ENCODE measurements around the gene TMEM236.

The TMEM236 gene

GRCh38 chr10:17842641-17843040, 90.6 kb downstream of the TMEM236 start:
- TF ChIP-seq MYC (IDR thresholded peaks at IDR 0.05; ENCODE audit: low read depth, low read length) (no peak), POLR2A (IDR thresholded peaks at IDR 0.05; ENCODE audit: extremely low read depth, insufficient read length) (no peak)
- TF ChIP-seq, protein P1, sequence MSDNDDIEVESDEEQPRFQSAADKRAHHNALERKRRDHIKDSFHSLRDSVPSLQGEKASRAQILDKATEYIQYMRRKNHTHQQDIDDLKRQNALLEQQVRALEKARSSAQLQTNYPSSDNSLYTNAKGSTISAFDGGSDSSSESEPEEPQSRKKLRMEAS (IDR thresholded peaks at IDR 0.05; ENCODE audit: low read depth, low read length): no peak
- TF ChIP-seq, protein P2, sequence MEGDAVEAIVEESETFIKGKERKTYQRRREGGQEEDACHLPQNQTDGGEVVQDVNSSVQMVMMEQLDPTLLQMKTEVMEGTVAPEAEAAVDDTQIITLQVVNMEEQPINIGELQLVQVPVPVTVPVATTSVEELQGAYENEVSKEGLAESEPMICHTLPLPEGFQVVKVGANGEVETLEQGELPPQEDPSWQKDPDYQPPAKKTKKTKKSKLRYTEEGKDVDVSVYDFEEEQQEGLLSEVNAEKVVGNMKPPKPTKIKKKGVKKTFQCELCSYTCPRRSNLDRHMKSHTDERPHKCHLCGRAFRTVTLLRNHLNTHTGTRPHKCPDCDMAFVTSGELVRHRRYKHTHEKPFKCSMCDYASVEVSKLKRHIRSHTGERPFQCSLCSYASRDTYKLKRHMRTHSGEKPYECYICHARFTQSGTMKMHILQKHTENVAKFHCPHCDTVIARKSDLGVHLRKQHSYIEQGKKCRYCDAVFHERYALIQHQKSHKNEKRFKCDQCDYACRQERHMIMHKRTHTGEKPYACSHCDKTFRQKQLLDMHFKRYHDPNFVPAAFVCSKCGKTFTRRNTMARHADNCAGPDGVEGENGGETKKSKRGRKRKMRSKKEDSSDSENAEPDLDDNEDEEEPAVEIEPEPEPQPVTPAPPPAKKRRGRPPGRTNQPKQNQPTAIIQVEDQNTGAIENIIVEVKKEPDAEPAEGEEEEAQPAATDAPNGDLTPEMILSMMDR (IDR thresholded peaks at IDR 0.05; ENCODE audit: low read depth, low read length): no peak
- no peak for DNase-seq (ENCODE audit: low read depth)
- no peak overlapping the region for H3K4me3 ChIP-seq (ENCODE audit: low read depth, low read length)

GRCh38 chr10:17847585-17848296, 95.7 kb downstream of the TMEM236 start:
- TF ChIP-seq MYC (IDR thresholded peaks at IDR 0.05; ENCODE audit: low read depth, low read length) (no peak), POLR2A (IDR thresholded peaks at IDR 0.05; ENCODE audit: extremely low read depth, insufficient read length) (no peak)
- TF ChIP-seq, protein P2 (IDR thresholded peaks at IDR 0.05; ENCODE audit: low read depth, low read length): no peak
- TF ChIP-seq, protein P1 (IDR thresholded peaks at IDR 0.05; ENCODE audit: low read depth, low read length): no peak
- no peak overlapping the region for H3K4me3 ChIP-seq (ENCODE audit: low read depth, low read length)
- DNase-seq (ENCODE audit: low read depth): peak; percentile 0

GRCh38 chr10:17848646-17849045, 96.6 kb downstream of the TMEM236 start:
- H3K4me3 ChIP-seq (ENCODE audit: low read depth, low read length): no peak overlapping the region
- DNase-seq (ENCODE audit: low read depth): no peak
- TF ChIP-seq, protein P2 (IDR thresholded peaks at IDR 0.05; ENCODE audit: low read depth, low read length): no peak
- TF ChIP-seq POLR2A (IDR thresholded peaks at IDR 0.05; ENCODE audit: extremely low read depth, insufficient read length): no peak
- no peak for TF ChIP-seq MYC (IDR thresholded peaks at IDR 0.05; ENCODE audit: low read depth, low read length)
- TF ChIP-seq, protein P1 (IDR thresholded peaks at IDR 0.05; ENCODE audit: low read depth, low read length): no peak

Measured in NB4 (cell line).